Bronchial epithelial cell (primary cell): ENCODE data around the gene PTPN22. TPM values are rescaled to one million over a fixed set of nuclear protein-coding genes. Genes with fewer than 3 reads are reported as not detected.

ENCODE experiments used
- DNase-seq: peaks from one replicate; pipeline ENCODE4 v3.0.0-alpha.2; 2010; ENCODE audit warnings: low read depth
- FAIRE-seq: peaks from 2 replicates; lab custom pipeline; 2011; peaks lifted over from hg19 to GRCh38; lab: Jason Lieb, UNC
- H3K27me3 ChIP-seq: 2 replicates; pipeline ENCODE4 v1.5.1; 2011; ENCODE audit warnings: low read length; ENCODE audit not compliant: control insufficient read depth, insufficient read depth
- H3K36me3 ChIP-seq: 2 replicates; pipeline ENCODE4 v1.5.1; 2011; ENCODE audit warnings: low read length; ENCODE audit not compliant: control insufficient read depth, insufficient read depth
- H3K4me3 ChIP-seq: 2 replicates; pipeline ENCODE4 v1.5.1; 2011; ENCODE audit warnings: mild to moderate bottlenecking, low read depth, low read length, control low read depth
- total RNA-seq: library from RNA; depleted of rRNA; stranded (reverse); fragments of >200 nt; gene quantifications from 2 replicates; pipeline ENCODE4 v1.2.1, GENCODE V29; 2014
- TF ChIP-seq, protein P1 (sequence below): IDR thresholded peaks from 2 replicates; pipeline ENCODE4 v1.5.1; 2011; ENCODE audit warnings: mild to moderate bottlenecking, moderate library complexity, low read length, control low read depth, inconsistent platforms; ENCODE audit not compliant: insufficient read depth, severe bottlenecking

PTPN22 gene
- total RNA-seq, 1 donor from 2014 or later, result under 0.01 TPM

DNA sequence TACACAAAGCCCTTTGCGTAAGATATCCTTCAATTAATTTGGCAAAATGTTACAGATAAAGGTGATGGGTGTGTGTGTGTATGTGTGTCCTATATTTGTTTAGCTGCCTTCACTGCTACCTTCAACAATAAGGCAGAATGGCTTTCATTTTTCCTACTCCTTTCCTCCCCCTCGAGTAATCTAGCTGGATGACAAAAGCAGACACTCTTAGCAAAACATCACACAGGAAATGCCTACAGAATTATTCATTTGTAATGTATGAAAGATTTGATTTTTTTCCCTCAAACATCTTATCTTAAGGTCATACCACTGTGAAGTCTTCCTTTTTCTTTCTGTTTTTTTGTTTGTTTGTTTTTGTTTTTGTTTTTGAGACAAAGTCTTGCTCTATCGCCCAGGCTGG, 10.6 kb downstream of the PTPN22 start:
- TF ChIP-seq, protein P1, sequence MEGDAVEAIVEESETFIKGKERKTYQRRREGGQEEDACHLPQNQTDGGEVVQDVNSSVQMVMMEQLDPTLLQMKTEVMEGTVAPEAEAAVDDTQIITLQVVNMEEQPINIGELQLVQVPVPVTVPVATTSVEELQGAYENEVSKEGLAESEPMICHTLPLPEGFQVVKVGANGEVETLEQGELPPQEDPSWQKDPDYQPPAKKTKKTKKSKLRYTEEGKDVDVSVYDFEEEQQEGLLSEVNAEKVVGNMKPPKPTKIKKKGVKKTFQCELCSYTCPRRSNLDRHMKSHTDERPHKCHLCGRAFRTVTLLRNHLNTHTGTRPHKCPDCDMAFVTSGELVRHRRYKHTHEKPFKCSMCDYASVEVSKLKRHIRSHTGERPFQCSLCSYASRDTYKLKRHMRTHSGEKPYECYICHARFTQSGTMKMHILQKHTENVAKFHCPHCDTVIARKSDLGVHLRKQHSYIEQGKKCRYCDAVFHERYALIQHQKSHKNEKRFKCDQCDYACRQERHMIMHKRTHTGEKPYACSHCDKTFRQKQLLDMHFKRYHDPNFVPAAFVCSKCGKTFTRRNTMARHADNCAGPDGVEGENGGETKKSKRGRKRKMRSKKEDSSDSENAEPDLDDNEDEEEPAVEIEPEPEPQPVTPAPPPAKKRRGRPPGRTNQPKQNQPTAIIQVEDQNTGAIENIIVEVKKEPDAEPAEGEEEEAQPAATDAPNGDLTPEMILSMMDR, result no peak
- H3K4me3 ChIP-seq, result no peak overlapping the region
- DNase-seq (peak; percentile 65), FAIRE-seq (no peak)
- no peaks in the 10 kb centered on the region for H3K36me3 ChIP-seq
- H3K27me3 ChIP-seq, result no peaks in the 10 kb centered on the region

- no peaks in the 10 kb centered on the region for H3K36me3 ChIP-seq
- DNase-seq (no peak), FAIRE-seq (no peak)
- TF ChIP-seq, protein P1, result no peak
- H3K4me3 ChIP-seq, result no peak overlapping the region
- H3K27me3 ChIP-seq, result no peaks in the 10 kb centered on the region
These were observed 11.9 kb downstream of the PTPN22 start for GRCh38 chr1:113859478-113860175.

- FAIRE-seq, result no peak
- Histone ChIP-seq H3K27me3 (no peaks in the 10 kb centered on the region), H3K4me3 (no peak overlapping the region), H3K36me3 (no peaks in the 10 kb centered on the region)
- DNase-seq, result no peak
- TF ChIP-seq, protein P1, result no peak
These were observed 12.5 kb downstream of the PTPN22 start for GRCh38 chr1:113858982-113859381.

GRCh38 chr1:113858418-113858817, 13.1 kb downstream of the PTPN22 start:
- TF ChIP-seq, protein P1, result no peak
- DNase-seq (no peak), FAIRE-seq (no peak)
- H3K36me3 ChIP-seq, result no peaks in the 10 kb centered on the region
- H3K27me3 ChIP-seq, result no peaks in the 10 kb centered on the region
- H3K4me3 ChIP-seq, result no peak overlapping the region

- H3K4me3 ChIP-seq, result no peak overlapping the region
- FAIRE-seq (no peak), DNase-seq (no peak)
- no peaks in the 10 kb centered on the region for H3K36me3 ChIP-seq
- TF ChIP-seq, protein P1, result no peak
- H3K27me3 ChIP-seq, result no peaks in the 10 kb centered on the region
These were observed 13.7 kb downstream of the PTPN22 start for GRCh38 chr1:113857776-113858175.

DNA sequence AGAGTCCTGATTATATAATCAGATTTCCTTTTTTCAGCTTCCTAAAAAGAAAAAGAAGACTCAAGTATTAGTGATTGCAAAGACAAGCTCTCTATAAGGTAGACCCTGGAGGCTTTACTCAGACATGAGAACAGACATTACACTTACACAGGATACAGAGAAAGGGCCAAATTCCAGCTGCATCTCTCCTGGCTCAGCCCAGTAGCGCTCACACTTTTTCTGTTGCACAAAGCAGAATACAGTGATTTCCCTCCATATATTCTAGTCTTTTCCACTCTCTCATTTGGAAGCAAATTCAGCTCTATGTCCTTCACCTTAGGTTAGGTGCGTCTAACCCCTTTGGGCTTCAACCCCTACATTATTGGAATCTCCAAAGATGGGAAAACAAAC, 15.1 kb downstream of the PTPN22 start:
- DNase-seq (no peak), FAIRE-seq (no peak)
- Histone ChIP-seq H3K36me3 (no peaks in the 10 kb centered on the region), H3K4me3 (no peak overlapping the region), H3K27me3 (no peaks in the 10 kb centered on the region)
- TF ChIP-seq, protein P1, result no peak
